ENCODE results near the gene BAAT. TPM values are rescaled to one million over a fixed set of nuclear protein-coding genes. Genes with fewer than 3 reads are reported as not detected.

The BAAT gene
- total and polyA plus RNA-seq, 2 of the 13 experiments (the other 11 are each of a cell fraction or from before 2014, with no cell fraction given) = 0.71 to 7.9 TPM

DNA sequence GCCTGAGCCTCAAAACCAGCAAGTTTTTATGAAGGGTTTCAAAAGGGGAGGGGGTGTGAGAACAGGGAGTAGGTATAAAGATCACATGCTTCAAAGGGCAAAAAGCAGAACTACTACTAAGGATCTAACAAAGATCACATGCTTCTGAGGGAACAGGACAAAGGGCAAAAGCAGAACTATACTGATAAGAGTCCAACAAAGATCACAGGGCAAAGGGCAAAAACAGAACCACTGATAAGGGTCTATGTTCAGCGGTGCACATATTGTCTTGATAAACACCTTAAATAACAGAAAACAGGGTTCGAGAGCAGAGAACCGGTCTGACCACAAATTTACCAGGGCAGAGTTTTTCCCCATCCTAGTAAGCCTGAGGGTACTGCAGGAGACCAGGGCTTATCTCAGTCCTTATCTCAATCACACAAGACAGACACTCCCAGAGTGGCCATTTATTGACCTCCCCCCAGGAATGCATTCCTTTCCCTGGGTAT lies 57.3 kb downstream of the BAAT start (continued):
- TF ChIP-seq ZNF644 (CRISPR knock-in tag; IDR thresholded peaks at IDR 0.05; ENCODE audit: low read depth) (peak; percentile 67), RXRA (CRISPR knock-in tag; IDR thresholded peaks at IDR 0.05) (peak; percentile 48; the same call in 1 of the 2 replicates), ZNF556 (CRISPR knock-in tag; IDR thresholded peaks at IDR 0.05; ENCODE audit: borderline replicate concordance) (peak; percentile 33; the same call in 1 of the 2 replicates), ZNF589 (CRISPR knock-in tag; conservative IDR thresholded peaks at IDR 0.05) (0 out of 2 replicates have a peak, but pooled peaks have one; percentile 78), ZMAT3 (CRISPR knock-in tag; conservative IDR thresholded peaks at IDR 0.05) (peak; percentile 80), HNF4A (CRISPR knock-in tag; IDR thresholded peaks at IDR 0.05) (peak; percentile 99), GATAD2A (CRISPR knock-in tag; IDR thresholded peaks at IDR 0.05) (peak; percentile 97), ZBTB38 (CRISPR knock-in tag; IDR thresholded peaks at IDR 0.05) (peak; percentile 32; the same call in 1 of the 2 replicates), NFKBIZ (CRISPR knock-in tag; IDR thresholded peaks at IDR 0.05) (0 out of 2 replicates have a peak, but pooled peaks have one; percentile 50), SP5 (CRISPR knock-in tag; IDR thresholded peaks at IDR 0.05; ENCODE audit: borderline replicate concordance, low read depth) (0 out of 2 replicates have a peak, but pooled peaks have one; percentile 32)
- TF ChIP-seq, protein P1, sequence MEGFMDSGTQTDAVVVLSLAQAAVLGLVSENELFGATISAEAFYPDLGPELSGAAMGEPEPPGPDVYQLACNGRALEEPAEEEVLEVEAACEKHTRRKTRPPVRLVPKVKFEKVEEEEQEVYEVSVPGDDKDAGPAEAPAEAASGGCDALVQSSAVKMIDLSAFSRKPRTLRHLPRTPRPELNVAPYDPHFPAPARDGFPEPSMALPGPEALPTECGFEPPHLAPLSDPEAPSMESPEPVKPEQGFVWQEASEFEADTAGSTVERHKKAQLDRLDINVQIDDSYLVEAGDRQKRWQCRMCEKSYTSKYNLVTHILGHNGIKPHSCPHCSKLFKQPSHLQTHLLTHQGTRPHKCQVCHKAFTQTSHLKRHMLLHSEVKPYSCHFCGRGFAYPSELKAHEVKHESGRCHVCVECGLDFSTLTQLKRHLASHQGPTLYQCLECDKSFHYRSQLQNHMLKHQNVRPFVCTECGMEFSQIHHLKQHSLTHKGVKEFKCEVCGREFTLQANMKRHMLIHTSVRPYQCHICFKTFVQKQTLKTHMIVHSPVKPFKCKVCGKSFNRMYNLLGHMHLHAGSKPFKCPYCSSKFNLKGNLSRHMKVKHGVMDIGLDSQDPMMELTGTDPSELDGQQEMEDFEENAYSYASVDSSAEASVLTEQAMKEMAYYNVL (CRISPR knock-in tag; IDR thresholded peaks at IDR 0.05; ENCODE audit: borderline replicate concordance) = peak; percentile 41; the same call in 1 of the 2 replicates
- TF ChIP-seq, protein P2, sequence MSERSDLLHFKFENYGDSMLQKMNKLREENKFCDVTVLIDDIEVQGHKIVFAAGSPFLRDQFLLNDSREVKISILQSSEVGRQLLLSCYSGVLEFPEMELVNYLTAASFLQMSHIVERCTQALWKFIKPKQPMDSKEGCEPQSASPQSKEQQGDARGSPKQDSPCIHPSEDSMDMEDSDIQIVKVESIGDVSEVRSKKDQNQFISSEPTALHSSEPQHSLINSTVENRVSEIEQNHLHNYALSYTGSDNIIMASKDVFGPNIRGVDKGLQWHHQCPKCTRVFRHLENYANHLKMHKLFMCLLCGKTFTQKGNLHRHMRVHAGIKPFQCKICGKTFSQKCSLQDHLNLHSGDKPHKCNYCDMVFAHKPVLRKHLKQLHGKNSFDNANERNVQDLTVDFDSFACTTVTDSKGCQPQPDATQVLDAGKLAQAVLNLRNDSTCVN (CRISPR knock-in tag; IDR thresholded peaks at IDR 0.05; ENCODE audit: borderline replicate concordance) = peak; percentile 85; the same call in 1 of the 2 replicates
- TF ChIP-seq, protein P3, sequence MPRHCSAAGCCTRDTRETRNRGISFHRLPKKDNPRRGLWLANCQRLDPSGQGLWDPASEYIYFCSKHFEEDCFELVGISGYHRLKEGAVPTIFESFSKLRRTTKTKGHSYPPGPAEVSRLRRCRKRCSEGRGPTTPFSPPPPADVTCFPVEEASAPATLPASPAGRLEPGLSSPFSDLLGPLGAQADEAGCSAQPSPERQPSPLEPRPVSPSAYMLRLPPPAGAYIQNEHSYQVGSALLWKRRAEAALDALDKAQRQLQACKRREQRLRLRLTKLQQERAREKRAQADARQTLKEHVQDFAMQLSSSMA (CRISPR knock-in tag; IDR thresholded peaks at IDR 0.05) = peak; percentile 40; the same call in 1 of the 2 replicates
- TF ChIP-seq, protein P4, sequence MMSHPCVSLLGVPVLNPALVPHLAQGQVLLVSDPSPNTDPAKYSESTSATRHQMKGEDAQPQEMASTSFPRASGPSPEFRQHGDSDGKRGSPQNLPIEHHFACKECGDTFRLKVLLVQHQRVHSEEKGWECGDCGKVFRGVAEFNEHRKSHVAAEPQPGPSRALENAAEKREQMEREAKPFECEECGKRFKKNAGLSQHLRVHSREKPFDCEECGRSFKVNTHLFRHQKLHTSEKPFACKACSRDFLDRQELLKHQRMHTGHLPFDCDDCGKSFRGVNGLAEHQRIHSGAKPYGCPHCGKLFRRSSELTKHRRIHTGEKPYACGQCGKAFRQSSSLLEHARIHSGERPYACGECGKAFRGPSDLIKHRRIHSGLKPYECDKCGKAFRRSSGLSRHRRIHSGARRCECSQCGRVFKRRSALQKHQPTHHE (CRISPR knock-in tag; IDR thresholded peaks at IDR 0.05; ENCODE audit: borderline replicate concordance) = peak; percentile 52; the same call in 1 of the 2 replicates
- TF ChIP-seq, protein P5, sequence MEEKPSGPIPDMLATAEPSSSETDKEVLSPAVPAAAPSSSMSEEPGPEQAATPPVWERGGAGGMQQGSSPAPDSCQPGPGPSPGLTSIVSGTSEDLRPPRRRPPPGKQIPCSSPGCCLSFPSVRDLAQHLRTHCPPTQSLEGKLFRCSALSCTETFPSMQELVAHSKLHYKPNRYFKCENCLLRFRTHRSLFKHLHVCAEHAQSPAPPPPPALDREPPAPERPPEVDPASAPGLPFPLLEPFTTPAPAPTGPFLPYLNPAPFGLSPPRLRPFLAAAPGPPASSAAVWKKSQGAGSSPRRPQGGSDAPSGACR (CRISPR knock-in tag; IDR thresholded peaks at IDR 0.05) = peak; percentile 75; the same call in 1 of the 2 replicates
- TF ChIP-seq, protein P6, sequence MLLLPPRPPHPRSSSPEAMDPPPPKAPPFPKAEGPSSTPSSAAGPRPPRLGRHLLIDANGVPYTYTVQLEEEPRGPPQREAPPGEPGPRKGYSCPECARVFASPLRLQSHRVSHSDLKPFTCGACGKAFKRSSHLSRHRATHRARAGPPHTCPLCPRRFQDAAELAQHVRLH (CRISPR knock-in tag; IDR thresholded peaks at IDR 0.05; ENCODE audit: borderline replicate concordance, low read depth) = peak; percentile 59; the same call in 1 of the 2 replicates
- TF ChIP-seq, protein P7, sequence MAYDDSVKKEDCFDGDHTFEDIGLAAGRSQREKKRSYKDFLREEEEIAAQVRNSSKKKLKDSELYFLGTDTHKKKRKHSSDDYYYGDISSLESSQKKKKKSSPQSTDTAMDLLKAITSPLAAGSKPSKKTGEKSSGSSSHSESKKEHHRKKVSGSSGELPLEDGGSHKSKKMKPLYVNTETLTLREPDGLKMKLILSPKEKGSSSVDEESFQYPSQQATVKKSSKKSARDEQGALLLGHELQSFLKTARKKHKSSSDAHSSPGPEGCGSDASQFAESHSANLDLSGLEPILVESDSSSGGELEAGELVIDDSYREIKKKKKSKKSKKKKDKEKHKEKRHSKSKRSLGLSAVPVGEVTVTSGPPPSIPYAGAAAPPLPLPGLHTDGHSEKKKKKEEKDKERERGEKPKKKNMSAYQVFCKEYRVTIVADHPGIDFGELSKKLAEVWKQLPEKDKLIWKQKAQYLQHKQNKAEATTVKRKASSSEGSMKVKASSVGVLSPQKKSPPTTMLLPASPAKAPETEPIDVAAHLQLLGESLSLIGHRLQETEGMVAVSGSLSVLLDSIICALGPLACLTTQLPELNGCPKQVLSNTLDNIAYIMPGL (CRISPR knock-in tag; IDR thresholded peaks at IDR 0.05; ENCODE audit: borderline replicate concordance in 1 of 2, low read depth in 1 of 2) = peak in 1 of 2 experiments; percentile 31; a peak in 1 of 4 replicates
- TF ChIP-seq, protein P8, sequence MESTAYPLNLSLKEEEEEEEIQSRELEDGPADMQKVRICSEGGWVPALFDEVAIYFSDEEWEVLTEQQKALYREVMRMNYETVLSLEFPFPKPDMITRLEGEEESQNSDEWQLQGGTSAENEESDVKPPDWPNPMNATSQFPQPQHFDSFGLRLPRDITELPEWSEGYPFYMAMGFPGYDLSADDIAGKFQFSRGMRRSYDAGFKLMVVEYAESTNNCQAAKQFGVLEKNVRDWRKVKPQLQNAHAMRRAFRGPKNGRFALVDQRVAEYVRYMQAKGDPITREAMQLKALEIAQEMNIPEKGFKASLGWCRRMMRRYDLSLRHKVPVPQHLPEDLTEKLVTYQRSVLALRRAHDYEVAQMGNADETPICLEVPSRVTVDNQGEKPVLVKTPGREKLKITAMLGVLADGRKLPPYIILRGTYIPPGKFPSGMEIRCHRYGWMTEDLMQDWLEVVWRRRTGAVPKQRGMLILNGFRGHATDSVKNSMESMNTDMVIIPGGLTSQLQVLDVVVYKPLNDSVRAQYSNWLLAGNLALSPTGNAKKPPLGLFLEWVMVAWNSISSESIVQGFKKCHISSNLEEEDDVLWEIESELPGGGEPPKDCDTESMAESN (CRISPR knock-in tag; conservative IDR thresholded peaks at IDR 0.05) = peak; percentile 74

Data from HepG2 (cell line).